Panc1 (cell line): ENCODE data around the gene EXTL1.

Experiments used
- SIN3A ChIP-seq: IDR thresholded peaks from 2 replicates; pipeline ENCODE4 v1.6.1; 2012; ENCODE audit warnings: low read depth, mild to moderate bottlenecking, low read length, moderate library complexity, borderline replicate concordance; ENCODE audit not compliant: insufficient read depth
- TF ChIP-seq, protein P1 (sequence below), 2 experiments: IDR thresholded peaks; 2 replicates each; pipeline ENCODE4 v1.6.1; 2011 to 2012; ENCODE audit warnings: low read depth in 2 of 2, control low read depth in 1 of 2, low read length in 1 of 2, mild to moderate bottlenecking in 1 of 2, moderate library complexity in 1 of 2; ENCODE audit not compliant: insufficient read depth in 1 of 2
- TF ChIP-seq, protein P2 (sequence below): fragments of 450-650 bp; IDR thresholded peaks from 2 replicates; pipeline ENCODE4 v1.5.1; 2017; ENCODE audit warnings: mild to moderate bottlenecking

DNA sequence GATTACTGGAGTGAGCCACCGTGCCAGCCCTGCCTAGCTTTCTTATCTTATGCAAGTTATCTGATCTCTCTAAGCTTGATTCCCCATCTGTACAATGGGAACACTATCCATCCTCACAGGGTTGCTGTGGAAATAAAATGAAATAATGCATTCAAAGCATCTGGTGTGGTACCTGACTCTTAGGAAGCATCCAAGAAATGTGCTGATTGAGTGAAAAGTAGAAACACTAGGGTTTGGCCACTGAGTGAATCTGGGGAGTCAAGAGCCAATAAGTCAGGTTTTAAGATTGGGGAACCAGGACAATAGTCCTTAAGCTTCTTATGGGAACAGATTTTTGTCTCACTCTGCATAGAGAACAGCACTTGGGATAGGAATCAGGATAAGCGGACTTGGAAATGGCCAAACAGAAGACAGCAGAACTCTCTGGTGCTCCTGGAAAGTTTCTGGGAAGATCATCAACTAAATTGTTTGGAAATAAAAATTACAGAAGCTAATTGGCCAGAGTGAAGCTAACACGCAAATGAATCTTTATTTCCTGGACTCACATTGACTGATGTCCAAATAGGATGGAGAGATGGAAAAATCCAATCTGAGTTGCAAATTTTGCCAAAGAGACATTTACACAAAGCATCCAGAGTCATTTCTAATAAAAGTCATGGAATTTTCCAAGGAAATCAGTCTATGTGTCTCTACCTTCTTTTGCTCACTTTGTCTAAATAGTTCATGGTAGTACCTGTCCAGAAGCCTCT, 27.0 kb upstream of the EXTL1 start:
- TF ChIP-seq, protein P1, sequence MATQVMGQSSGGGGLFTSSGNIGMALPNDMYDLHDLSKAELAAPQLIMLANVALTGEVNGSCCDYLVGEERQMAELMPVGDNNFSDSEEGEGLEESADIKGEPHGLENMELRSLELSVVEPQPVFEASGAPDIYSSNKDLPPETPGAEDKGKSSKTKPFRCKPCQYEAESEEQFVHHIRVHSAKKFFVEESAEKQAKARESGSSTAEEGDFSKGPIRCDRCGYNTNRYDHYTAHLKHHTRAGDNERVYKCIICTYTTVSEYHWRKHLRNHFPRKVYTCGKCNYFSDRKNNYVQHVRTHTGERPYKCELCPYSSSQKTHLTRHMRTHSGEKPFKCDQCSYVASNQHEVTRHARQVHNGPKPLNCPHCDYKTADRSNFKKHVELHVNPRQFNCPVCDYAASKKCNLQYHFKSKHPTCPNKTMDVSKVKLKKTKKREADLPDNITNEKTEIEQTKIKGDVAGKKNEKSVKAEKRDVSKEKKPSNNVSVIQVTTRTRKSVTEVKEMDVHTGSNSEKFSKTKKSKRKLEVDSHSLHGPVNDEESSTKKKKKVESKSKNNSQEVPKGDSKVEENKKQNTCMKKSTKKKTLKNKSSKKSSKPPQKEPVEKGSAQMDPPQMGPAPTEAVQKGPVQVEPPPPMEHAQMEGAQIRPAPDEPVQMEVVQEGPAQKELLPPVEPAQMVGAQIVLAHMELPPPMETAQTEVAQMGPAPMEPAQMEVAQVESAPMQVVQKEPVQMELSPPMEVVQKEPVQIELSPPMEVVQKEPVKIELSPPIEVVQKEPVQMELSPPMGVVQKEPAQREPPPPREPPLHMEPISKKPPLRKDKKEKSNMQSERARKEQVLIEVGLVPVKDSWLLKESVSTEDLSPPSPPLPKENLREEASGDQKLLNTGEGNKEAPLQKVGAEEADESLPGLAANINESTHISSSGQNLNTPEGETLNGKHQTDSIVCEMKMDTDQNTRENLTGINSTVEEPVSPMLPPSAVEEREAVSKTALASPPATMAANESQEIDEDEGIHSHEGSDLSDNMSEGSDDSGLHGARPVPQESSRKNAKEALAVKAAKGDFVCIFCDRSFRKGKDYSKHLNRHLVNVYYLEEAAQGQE (IDR thresholded peaks at IDR 0.05; ENCODE audit: insufficient read depth in 1 of 2, low read depth in 2 of 2, low read length in 1 of 2), result no peak
- TF ChIP-seq, protein P2, sequence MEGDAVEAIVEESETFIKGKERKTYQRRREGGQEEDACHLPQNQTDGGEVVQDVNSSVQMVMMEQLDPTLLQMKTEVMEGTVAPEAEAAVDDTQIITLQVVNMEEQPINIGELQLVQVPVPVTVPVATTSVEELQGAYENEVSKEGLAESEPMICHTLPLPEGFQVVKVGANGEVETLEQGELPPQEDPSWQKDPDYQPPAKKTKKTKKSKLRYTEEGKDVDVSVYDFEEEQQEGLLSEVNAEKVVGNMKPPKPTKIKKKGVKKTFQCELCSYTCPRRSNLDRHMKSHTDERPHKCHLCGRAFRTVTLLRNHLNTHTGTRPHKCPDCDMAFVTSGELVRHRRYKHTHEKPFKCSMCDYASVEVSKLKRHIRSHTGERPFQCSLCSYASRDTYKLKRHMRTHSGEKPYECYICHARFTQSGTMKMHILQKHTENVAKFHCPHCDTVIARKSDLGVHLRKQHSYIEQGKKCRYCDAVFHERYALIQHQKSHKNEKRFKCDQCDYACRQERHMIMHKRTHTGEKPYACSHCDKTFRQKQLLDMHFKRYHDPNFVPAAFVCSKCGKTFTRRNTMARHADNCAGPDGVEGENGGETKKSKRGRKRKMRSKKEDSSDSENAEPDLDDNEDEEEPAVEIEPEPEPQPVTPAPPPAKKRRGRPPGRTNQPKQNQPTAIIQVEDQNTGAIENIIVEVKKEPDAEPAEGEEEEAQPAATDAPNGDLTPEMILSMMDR, result no peak
- TF ChIP-seq SIN3A, result no peak
